GM18951 (cell line): ENCODE results near the gene FIGNL1.

Source experiments
- POLR2A ChIP-seq: IDR thresholded peaks from 4 replicates; pipeline ENCODE4 v1.6.1; 2011; ENCODE audit warnings: mild to moderate bottlenecking; ENCODE audit not compliant: insufficient read length, insufficient read depth; ENCODE audit errors: extremely low read depth
- in situ Hi-C: fragments of 300-500 bp; cut with MboI; formaldehyde crosslinking; loops from one replicate; pipeline ENCODE4 v1.12.0; 2022; ENCODE audit warnings: low sequenced_read_pairs, mixed read lengths, inconsistent platforms; ENCODE audit not compliant: unreplicated experiment

FIGNL1 gene

DNA sequence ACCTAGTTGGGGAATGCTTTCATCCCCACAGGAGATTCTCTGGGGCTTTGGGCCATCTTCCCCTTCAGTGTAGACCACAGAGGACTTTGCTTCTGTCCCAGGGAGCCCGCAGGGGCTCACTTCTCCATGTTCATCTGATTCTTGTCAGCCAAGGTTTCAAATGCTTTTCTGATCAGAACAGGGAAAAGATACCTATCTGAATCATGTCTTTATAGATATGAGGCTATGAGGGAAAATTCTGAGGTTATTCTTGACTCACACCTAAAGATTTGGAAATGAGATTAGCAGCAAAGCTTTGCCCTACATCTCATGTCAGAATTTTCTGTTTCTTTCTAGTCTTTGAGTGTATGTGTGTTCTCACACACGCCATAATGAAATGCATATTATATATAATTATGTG is 53.3 kb downstream of the FIGNL1 start:
- TF ChIP-seq POLR2A, result no peak
- in situ Hi-C loops, result no loop called here

DNA sequence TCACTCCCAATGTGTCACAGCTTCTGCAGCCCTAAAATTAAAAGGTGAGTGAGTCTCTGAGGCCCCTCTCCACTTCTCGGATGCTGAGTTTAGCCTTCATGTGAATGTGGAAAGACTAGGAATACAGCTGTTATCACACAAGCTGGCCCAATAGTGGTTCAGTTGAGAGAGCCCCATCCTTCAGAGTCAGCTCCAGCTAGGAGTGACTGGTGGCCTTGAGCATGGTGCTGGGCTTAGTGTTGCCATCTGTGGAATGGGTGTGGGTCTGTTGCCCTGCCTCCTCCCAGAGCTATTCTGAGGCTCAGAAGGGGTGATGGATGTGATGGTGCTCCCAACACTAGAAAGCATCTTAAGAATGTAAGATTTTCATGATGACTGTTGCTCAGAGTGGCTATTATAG is 55.8 kb downstream of the FIGNL1 start:
- TF ChIP-seq POLR2A, result no peak
- in situ Hi-C loops, result no loop called here
